ENCODE data around the gene CNNM4.

DNA sequence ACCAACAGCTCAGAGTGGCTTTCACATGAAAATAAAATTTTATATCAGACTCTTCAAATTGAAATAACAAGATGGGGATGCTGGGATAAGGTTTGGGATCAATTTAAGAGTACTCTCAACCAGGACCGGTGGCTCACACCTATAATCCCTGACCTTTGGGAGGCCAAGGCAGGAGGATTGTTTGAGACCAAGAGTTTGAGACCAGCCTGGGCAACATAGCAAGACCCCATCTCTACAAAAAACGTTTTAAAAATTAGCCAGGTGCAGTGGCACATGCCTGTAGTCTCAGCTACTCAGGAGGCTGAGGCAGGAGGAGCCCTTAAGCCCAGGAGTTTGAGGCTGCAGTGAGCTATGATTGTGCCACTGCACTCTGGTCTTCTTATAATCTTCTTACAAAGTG is 23.5 kb upstream of the CNNM4 start:
- TF ChIP-seq, protein P1, sequence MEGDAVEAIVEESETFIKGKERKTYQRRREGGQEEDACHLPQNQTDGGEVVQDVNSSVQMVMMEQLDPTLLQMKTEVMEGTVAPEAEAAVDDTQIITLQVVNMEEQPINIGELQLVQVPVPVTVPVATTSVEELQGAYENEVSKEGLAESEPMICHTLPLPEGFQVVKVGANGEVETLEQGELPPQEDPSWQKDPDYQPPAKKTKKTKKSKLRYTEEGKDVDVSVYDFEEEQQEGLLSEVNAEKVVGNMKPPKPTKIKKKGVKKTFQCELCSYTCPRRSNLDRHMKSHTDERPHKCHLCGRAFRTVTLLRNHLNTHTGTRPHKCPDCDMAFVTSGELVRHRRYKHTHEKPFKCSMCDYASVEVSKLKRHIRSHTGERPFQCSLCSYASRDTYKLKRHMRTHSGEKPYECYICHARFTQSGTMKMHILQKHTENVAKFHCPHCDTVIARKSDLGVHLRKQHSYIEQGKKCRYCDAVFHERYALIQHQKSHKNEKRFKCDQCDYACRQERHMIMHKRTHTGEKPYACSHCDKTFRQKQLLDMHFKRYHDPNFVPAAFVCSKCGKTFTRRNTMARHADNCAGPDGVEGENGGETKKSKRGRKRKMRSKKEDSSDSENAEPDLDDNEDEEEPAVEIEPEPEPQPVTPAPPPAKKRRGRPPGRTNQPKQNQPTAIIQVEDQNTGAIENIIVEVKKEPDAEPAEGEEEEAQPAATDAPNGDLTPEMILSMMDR (conservative IDR thresholded peaks at IDR 0.05 in 1 of 2, IDR thresholded peaks at IDR 0.05 in 1 of 2; ENCODE audit: extremely low read depth in 1 of 2, insufficient read depth in 1 of 2, low read depth in 1 of 2, low read length in 2 of 2): no peak
- no peak for TF ChIP-seq EZH2 (IDR thresholded peaks at IDR 0.05; ENCODE audit: borderline replicate concordance, low read length)

Data from mammary epithelial cell (primary cell).